PFSK-1 (cell line): Measurements from ENCODE around the gene SIAE.

Experiments used
- FOXP2 ChIP-seq: optimal IDR thresholded peaks from 2 replicates; pipeline ENCODE3; 2011; ENCODE audit warnings: borderline replicate concordance, control low read depth, inconsistent platforms; ENCODE audit not compliant: insufficient read depth; ENCODE audit errors: extremely low read length, extremely low read depth
- POLR2AphosphoS5 ChIP-seq: IDR thresholded peaks from 2 replicates; pipeline ENCODE4 v1.6.1; 2012; ENCODE audit warnings: low read depth, mild to moderate bottlenecking, control low read depth, low read length, moderate library complexity
- TAF1 ChIP-seq: IDR thresholded peaks from 2 replicates; pipeline ENCODE4 v1.6.1; 2012; ENCODE audit warnings: low read length, control low read depth, borderline replicate concordance; ENCODE audit not compliant: insufficient read depth

DNA sequence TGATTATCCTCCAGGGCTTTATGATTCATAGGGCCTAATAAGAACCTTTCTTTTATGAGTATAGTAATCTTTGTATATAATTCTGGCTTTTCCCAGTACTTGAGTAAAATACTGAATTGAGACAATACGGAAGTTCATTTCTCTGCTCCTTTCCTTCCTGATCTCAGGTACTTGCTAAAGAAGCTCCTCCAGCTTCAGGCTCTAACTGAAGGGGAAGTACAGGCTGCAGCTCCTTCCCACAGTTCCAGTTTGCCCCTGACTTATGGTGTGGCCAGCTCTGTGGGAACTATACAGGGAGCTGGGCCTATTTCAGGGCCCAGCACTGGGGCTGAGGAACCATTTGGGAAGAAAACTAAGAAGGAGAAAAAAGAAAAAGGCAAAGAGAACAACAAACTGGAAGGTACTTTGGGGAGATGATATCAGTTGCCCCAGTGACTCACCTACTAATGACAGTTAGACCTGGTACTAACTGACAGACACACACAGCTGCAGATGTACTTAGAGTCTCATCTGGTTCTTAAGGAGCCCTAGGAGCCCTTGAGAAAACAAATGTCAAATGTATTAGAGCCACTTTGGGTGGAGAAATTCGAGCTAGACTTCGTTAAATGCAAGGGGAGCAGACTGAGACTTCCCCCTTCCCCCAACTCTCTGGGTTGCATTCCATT is 47.9 kb downstream of the SIAE start:
- TF ChIP-seq FOXP2 = no peak
- no peak for TF ChIP-seq POLR2AphosphoS5
- TF ChIP-seq TAF1 = no peak
